HG03565 (cell line): ENCODE measurements around the gene SPDEF.

Experiments
- ATAC-seq: cut with Tn5 transposase; IDR thresholded peaks from one replicate; pipeline ENCODE4 v1.9.1; 2021; ENCODE audit warnings: mild to moderate bottlenecking, moderate library complexity; ENCODE audit not compliant: unreplicated experiment

Gene SPDEF

GRCh38 chr6:34583861-34584604 lies 27.9 kb upstream of the SPDEF start:
- no peak for ATAC-seq

- ATAC-seq, result no peak
Measured at GRCh38 chr6:34583461-34583860, 27.3 kb upstream of the SPDEF start.

- no peak for ATAC-seq
Measured at GRCh38 chr6:34581561-34581920, 25.4 kb upstream of the SPDEF start.

GRCh38 chr6:34580707-34581560 lies 24.8 kb upstream of the SPDEF start:
- ATAC-seq, result no peak

- ATAC-seq, result no peak
Measured at GRCh38 chr6:34578445-34579262, 22.5 kb upstream of the SPDEF start.

- ATAC-seq, result no peak
Measured at GRCh38 chr6:34576286-34576955, 20.3 kb upstream of the SPDEF start.

GRCh38 chr6:34575326-34575725 lies 19.2 kb upstream of the SPDEF start:
- no peak for ATAC-seq

GRCh38 chr6:34574647-34575293 lies 18.6 kb upstream of the SPDEF start:
- ATAC-seq, result no peak

GRCh38 chr6:34573567-34574183 lies 17.5 kb upstream of the SPDEF start:
- ATAC-seq, result no peak

GRCh38 chr6:34572585-34572984 lies 16.5 kb upstream of the SPDEF start:
- ATAC-seq, result no peak

GRCh38 chr6:34572021-34572420 lies 15.9 kb upstream of the SPDEF start:
- ATAC-seq, result no peak

GRCh38 chr6:34571388-34571787 lies 15.3 kb upstream of the SPDEF start:
- ATAC-seq, result no peak

- ATAC-seq, result no peak
Measured at GRCh38 chr6:34570066-34570833, 14.1 kb upstream of the SPDEF start.

- ATAC-seq, result no peak
Measured at GRCh38 chr6:34569361-34569973, 13.3 kb upstream of the SPDEF start.

GRCh38 chr6:34568341-34569201 lies 12.4 kb upstream of the SPDEF start:
- ATAC-seq, result no peak

GRCh38 chr6:34566830-34567546 lies 10.9 kb upstream of the SPDEF start:
- ATAC-seq, result no peak

GRCh38 chr6:34565722-34566137 lies 9.6 kb upstream of the SPDEF start:
- ATAC-seq, result no peak
